Adrenal gland (tissue), 12 donors: ENCODE data around the gene RTEL1. TPM values are rescaled to one million over a fixed set of nuclear protein-coding genes. Genes with fewer than 3 reads are reported as not detected.

Experiments
- DNase-seq, 7 donors: peaks; one replicate each; pipeline ENCODE4 v3.0.0-alpha.2; 2019 to 2020
- H3K27ac ChIP-seq, 5 donors: fragments of 200-600 bp; sonication (generic) in 4 of 5; 1 replicate in 3 of 5; 2 replicates in 2 of 5; pipeline versions ENCODE4 v1.5.1 to v1.8.0; 2016 to 2020; ENCODE audit warnings: mild to moderate bottlenecking in 1 of 5
- H3K27me3 ChIP-seq: fragments of 200-600 bp; 2 replicates; pipeline ENCODE4 v1.8.0; 2021
- H3K36me3 ChIP-seq, 2 donors: fragments of 200-600 bp; replicated peaks in 1 of 2; 1 replicate in 1 of 2; 2 replicates in 1 of 2; pipeline versions ENCODE4 v1.5.1 to v1.8.0; 2018 to 2022
- H3K4me1 ChIP-seq, 2 donors: fragments of 200-600 bp; replicated peaks in 1 of 2; 1 replicate in 1 of 2; 2 replicates in 1 of 2; pipeline versions ENCODE4 v1.5.1 to v1.8.0; 2018 to 2021
- H3K4me3 ChIP-seq, 4 donors: fragments of 200-600 bp; sonication (generic) in 3 of 4; one replicate each; pipeline ENCODE4 v1.5.1; 2016 to 2018
- H3K9me3 ChIP-seq, 3 donors: fragments of 200-600 bp; sonication (generic) in 1 of 3; replicated peaks in 1 of 3; 1 replicate in 2 of 3; 2 replicates in 1 of 3; pipeline versions ENCODE4 v1.5.1 to v1.8.0; 2016 to 2021
- CTCF ChIP-seq, 6 experiments: fragments of 450-650 bp in 4 of 6; fragments of 200-600 bp in 2 of 6; sonication (generic) in 1 of 6; IDR thresholded peaks; 1 replicate in 5 of 6; 2 replicates in 1 of 6; pipeline versions ENCODE4 v1.5.1 to v1.8.0; 2016 to 2021; ENCODE audit warnings: antibody characterized with exemption in 6 of 6, mild to moderate bottlenecking in 2 of 6, moderate library complexity in 1 of 6
- POLR2A ChIP-seq, 2 donors: fragments of 450-650 bp; IDR thresholded peaks; one replicate each; pipeline ENCODE4 v1.6.1; 2017; ENCODE audit warnings: antibody characterized with exemption in 2 of 2, mild to moderate bottlenecking in 2 of 2, moderate library complexity in 1 of 2
- WGBS, 4 donors: extraction: QIAGEN DNeasy Blood & Tissue Kit in 2 of 4; methylation state at CpG; one replicate each; pipeline versions ENCODE4 v1.1.5 to v1.1.7; 2013 to 2017; 5-methylcytosine and 5-hydroxymethylcytosine counted together
- intact Hi-C, 2 donors: fragments of 100-400 bp; cut with DNase I; formaldehyde crosslinking; loops; one replicate each; pipeline versions ENCODE4 v1.14.1 to v1.15.0; 2022 to 2023
- polyA plus RNA-seq, 3 donors: library from polyadenylated mRNA; stranded (reverse); fragments of 200-250 nt in 2 of 3; fragments of 350-450 nt in 1 of 3; fragmentation: Illumina TruSeq in 1 of 3; extraction: RNeasy Lipid Tissue Mini Kit (QIAGEN cat#74804) in 1 of 3; gene quantifications; one replicate each; pipeline ENCODE4 v1.2.3, GENCODE V29; 2013 to 2014
- total RNA-seq, 9 donors: library from RNA; depleted of rRNA in 4 of 9; stranded (reverse); fragments of >200 nt in 4 of 9; fragments of 120-200 nt in 1 of 9; fragmentation: NEBNext Ultra II Directional in 1 of 9; extraction: Animal tissue kit (Norgen Biotek cat#: 25700) in 1 of 9; gene quantifications; one replicate each; pipeline versions ENCODE4 v1.1.0 to v1.2.4, GENCODE V29; 2013 to 2023
- donor health status: healthy with polysubstance abuse.
- donor health status: Bipolar disorder and iron deficiency.
- donor health status: DM: yes; HTN: yes; CAD: no.
- donor health status: DM: no; HTN: no; CAD: no.
- donor health status: DM: no; HTN: no; CAD: no.
- donor health status: DM: yes; HTN: yes; CAD: no.

RTEL1 gene
- total and polyA plus RNA-seq, 12 donors, result 9.4 to 110 (median 32.1) TPM

- TF ChIP-seq POLR2A (IDR thresholded peaks at IDR 0.05), result no peak
- Histone ChIP-seq H3K36me3 (peaks cover 0 to 24% of the 10 kb centered on the region in 2 donors), H3K27ac (no peak overlapping the region), H3K4me3 (no peak overlapping the region), H3K27me3 (no peaks in the 10 kb centered on the region), H3K4me1 (peaks cover 14% of the 10 kb centered on the region in 2 donors), H3K9me3 (no peaks in the 10 kb centered on the region)
- 68 to 78% (median 76%) methylated on average over 4 to 5 of the region's 5 CpGs for WGBS, 4 donors
- no peak for DNase-seq
- intact Hi-C loops, result no loop called here
Observed at GRCh38 chr20:63731410-63731809, 73.3 kb downstream of the RTEL1 start.

- Histone ChIP-seq H3K4me3 (no peak overlapping the region), H3K9me3 (no peaks in the 10 kb centered on the region), H3K4me1 (peaks cover 16 to 18% of the 10 kb centered on the region in 2 donors), H3K27me3 (no peaks in the 10 kb centered on the region), H3K36me3 (peaks cover 0 to 24% of the 10 kb centered on the region in 2 donors), H3K27ac (no peak overlapping the region)
- TF ChIP-seq CTCF (IDR thresholded peaks at IDR 0.05), result no peak
- TF ChIP-seq POLR2A (IDR thresholded peaks at IDR 0.05), result no peak
- 85 to 88% (median 86%) methylated on average over 37 to 38 of the region's 38 CpGs for WGBS, 4 donors
- intact Hi-C loops, result no loop called here
- no peak for DNase-seq
Observed at GRCh38 chr20:63732118-63733095, 74.3 kb downstream of the RTEL1 start.

DNA sequence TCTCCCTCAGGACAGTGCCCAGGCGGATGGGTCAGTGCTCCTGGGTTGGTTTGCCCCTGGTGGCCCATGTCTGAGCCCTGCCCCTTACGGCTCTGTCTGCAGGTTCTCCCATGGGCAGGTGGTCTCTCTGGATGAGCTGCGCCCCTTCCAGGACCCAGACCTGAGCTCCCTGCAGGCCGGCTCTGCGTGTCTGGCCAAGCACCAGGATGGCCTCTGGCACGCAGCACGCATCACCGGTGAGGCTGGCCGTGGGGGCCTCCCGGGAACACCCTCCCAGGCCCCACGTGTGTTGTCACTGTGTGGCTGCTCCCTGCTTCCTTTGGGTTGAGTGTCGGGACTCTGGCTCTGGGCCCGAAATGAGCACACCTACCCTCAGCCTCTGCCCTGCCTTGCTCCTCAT lies 75.0 kb downstream of the RTEL1 start:
- Histone ChIP-seq H3K27ac (no peak overlapping the region), H3K9me3 (no peaks in the 10 kb centered on the region), H3K4me1 (peaks cover 19 to 20% of the 10 kb centered on the region in 2 donors), H3K27me3 (no peaks in the 10 kb centered on the region), H3K4me3 (no peak overlapping the region), H3K36me3 (peaks cover 0 to 24% of the 10 kb centered on the region in 2 donors)
- no peak for DNase-seq
- intact Hi-C loops, result no loop called here
- 73 to 94% (median 90%) methylated on average over 2 to 13 of the region's 13 CpGs for WGBS, 4 donors
- TF ChIP-seq CTCF (IDR thresholded peaks at IDR 0.05) (no peak), POLR2A (IDR thresholded peaks at IDR 0.05) (no peak)

- H3K27me3 ChIP-seq, result no peaks in the 10 kb centered on the region
- H3K4me1 ChIP-seq, result peaks cover 19 to 20% of the 10 kb centered on the region in 2 donors
- H3K4me3 ChIP-seq, result no peak overlapping the region
- DNase-seq, result peak in 1 of 7 donors; percentile 27
- WGBS, 4 donors, result 89 to 94% (median 93%) methylated on average over 8 to 18 of the region's 18 CpGs
- intact Hi-C loops, result no loop called here
- no peak overlapping the region for H3K27ac ChIP-seq
- peaks cover 0 to 24% of the 10 kb centered on the region in 2 donors for H3K36me3 ChIP-seq
- H3K9me3 ChIP-seq, result no peaks in the 10 kb centered on the region
- TF ChIP-seq POLR2A (IDR thresholded peaks at IDR 0.05) (no peak), CTCF (IDR thresholded peaks at IDR 0.05) (no peak)
Observed at GRCh38 chr20:63733579-63734081, 75.5 kb downstream of the RTEL1 start.
